Colonic mucosa (tissue), 4 donors: ENCODE results near the gene MICAL3. TPM values are rescaled to one million over a fixed set of nuclear protein-coding genes. Genes with fewer than 3 reads are reported as not detected.

Experiments
- DNase-seq: peaks from one replicate; pipeline ENCODE4 v3.0.0-alpha.2; 2020
- H3K27ac ChIP-seq: fragments of 200-600 bp; one replicate; pipeline ENCODE4 v1.8.0; 2021
- H3K27me3 ChIP-seq: fragments of 200-600 bp; one replicate; pipeline ENCODE4 v1.8.0; 2021
- H3K36me3 ChIP-seq: fragments of 200-600 bp; one replicate; pipeline ENCODE4 v1.8.0; 2021
- H3K4me1 ChIP-seq: fragments of 200-600 bp; one replicate; pipeline ENCODE4 v1.8.0; 2021; ENCODE audit warnings: mild to moderate bottlenecking
- H3K4me3 ChIP-seq: fragments of 200-600 bp; one replicate; pipeline ENCODE4 v1.8.0; 2021
- H3K9ac ChIP-seq, 2 donors: one replicate each; pipeline ENCODE4 v1.7.0; 2013; ENCODE audit warnings: control low read depth in 2 of 2, low read depth in 2 of 2, low read length in 2 of 2
- H3K9me3 ChIP-seq: fragments of 200-600 bp; one replicate; pipeline ENCODE4 v1.8.0; 2021
- intact Hi-C: fragments of 100-400 bp; cut with DNase I; formaldehyde crosslinking; loops from one replicate; pipeline ENCODE4 v1.14.1; 2022
- total RNA-seq, 2 donors: library from RNA; stranded (reverse); fragmentation: NEBNext Ultra II Directional in 1 of 2; extraction: Animal tissue kit (Norgen Biotek cat#: 25700) in 1 of 2; gene quantifications; one replicate each; pipeline ENCODE4 v1.2.1, GENCODE V29; 2021
- TF ChIP-seq, protein P1 (sequence below): fragments of 200-600 bp; IDR thresholded peaks from one replicate; pipeline ENCODE4 v1.8.0; 2022; ENCODE audit warnings: antibody characterized with exemption, mild to moderate bottlenecking
- donor health status: healthy.
- donor health status: DM: no; HTN: no; CAD: no.
- donor health status: DM: no; HTN: no; CAD: no.

Gene MICAL3
- total RNA-seq, 2 donors from 2014 or later = 72.5 to 84.5 TPM

GRCh38 chr22:17980015-17980590 is 44.3 kb downstream of the MICAL3 start:
- Histone ChIP-seq H3K9ac (no peak overlapping the region), H3K36me3 (no peaks in the 10 kb centered on the region), H3K9me3 (no peaks in the 10 kb centered on the region), H3K27ac (no peak overlapping the region), H3K27me3 (no peaks in the 10 kb centered on the region), H3K4me1 (peaks cover 11% of the 10 kb centered on the region), H3K4me3 (no peak overlapping the region)
- TF ChIP-seq, protein P1, sequence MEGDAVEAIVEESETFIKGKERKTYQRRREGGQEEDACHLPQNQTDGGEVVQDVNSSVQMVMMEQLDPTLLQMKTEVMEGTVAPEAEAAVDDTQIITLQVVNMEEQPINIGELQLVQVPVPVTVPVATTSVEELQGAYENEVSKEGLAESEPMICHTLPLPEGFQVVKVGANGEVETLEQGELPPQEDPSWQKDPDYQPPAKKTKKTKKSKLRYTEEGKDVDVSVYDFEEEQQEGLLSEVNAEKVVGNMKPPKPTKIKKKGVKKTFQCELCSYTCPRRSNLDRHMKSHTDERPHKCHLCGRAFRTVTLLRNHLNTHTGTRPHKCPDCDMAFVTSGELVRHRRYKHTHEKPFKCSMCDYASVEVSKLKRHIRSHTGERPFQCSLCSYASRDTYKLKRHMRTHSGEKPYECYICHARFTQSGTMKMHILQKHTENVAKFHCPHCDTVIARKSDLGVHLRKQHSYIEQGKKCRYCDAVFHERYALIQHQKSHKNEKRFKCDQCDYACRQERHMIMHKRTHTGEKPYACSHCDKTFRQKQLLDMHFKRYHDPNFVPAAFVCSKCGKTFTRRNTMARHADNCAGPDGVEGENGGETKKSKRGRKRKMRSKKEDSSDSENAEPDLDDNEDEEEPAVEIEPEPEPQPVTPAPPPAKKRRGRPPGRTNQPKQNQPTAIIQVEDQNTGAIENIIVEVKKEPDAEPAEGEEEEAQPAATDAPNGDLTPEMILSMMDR = no peak
- DNase-seq = no peak
- intact Hi-C loops = no loop called here

DNA sequence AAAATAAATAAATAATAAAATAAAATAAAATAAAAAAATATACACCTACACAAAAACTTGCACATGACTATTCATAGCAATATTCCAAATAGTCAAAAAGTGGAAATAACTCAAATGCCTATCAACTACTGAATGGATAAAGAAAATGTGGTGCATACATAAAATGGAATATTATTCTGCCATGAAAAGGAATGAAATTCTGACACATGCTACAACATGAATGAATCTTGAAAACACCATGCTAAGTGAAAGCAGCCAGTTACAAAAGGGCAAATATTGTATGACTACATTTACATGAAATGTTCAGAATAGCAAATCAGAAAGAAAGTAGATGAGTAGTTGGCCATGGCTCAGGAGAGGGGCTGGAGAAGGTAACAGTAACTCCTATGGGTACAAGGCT is 46.3 kb downstream of the MICAL3 start:
- H3K27me3 ChIP-seq = no peaks in the 10 kb centered on the region
- peaks cover 11% of the 10 kb centered on the region for H3K4me1 ChIP-seq
- no peak for DNase-seq
- H3K9ac ChIP-seq = no peak overlapping the region
- no peaks in the 10 kb centered on the region for H3K36me3 ChIP-seq
- intact Hi-C loops = no loop called here
- H3K27ac ChIP-seq = no peak overlapping the region
- no peaks in the 10 kb centered on the region for H3K9me3 ChIP-seq
- TF ChIP-seq, protein P1 = no peak
- H3K4me3 ChIP-seq = no peak overlapping the region

DNA sequence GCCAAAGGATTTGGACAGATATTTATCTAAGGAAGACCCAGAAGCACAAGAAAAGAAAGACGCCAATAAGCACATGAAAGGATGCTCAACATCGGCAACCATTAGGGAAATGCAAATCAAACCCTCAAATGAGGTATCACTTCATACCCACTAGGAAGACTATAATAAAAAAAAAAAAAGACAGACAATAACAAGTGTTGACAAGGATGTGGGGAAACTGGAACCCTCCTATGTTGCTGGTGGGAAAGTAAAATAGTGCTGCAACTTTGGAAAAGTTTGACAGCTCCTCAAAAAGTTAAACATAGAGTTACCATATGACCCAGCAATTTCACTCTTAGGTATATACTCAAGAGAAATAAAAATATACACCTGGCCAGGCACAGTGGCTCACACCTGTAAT is 47.0 kb downstream of the MICAL3 start:
- no peak overlapping the region for H3K4me3 ChIP-seq
- no peaks in the 10 kb centered on the region for H3K9me3 ChIP-seq
- no peak overlapping the region for H3K27ac ChIP-seq
- no peaks in the 10 kb centered on the region for H3K36me3 ChIP-seq
- no peak for DNase-seq
- no peak overlapping the region for H3K9ac ChIP-seq
- H3K4me1 ChIP-seq = peaks cover 11% of the 10 kb centered on the region
- TF ChIP-seq, protein P1 = no peak
- intact Hi-C loops = no loop called here
- H3K27me3 ChIP-seq = no peaks in the 10 kb centered on the region

- no peak for DNase-seq
- Histone ChIP-seq H3K9ac (no peak overlapping the region), H3K27me3 (no peaks in the 10 kb centered on the region), H3K27ac (no peak overlapping the region), H3K4me1 (peaks cover 3% of the 10 kb centered on the region), H3K9me3 (no peaks in the 10 kb centered on the region), H3K36me3 (no peaks in the 10 kb centered on the region), H3K4me3 (no peak overlapping the region)
- TF ChIP-seq, protein P1 = no peak
- intact Hi-C loops = no loop called here
Observed at GRCh38 chr22:17976121-17976520, 48.2 kb downstream of the MICAL3 start.

GRCh38 chr22:17974703-17975372 is 49.5 kb downstream of the MICAL3 start:
- H3K9me3 ChIP-seq = no peaks in the 10 kb centered on the region
- TF ChIP-seq, protein P1 = no peak
- no peaks in the 10 kb centered on the region for H3K4me1 ChIP-seq
- H3K4me3 ChIP-seq = no peak overlapping the region
- no peaks in the 10 kb centered on the region for H3K36me3 ChIP-seq
- no peak for DNase-seq
- intact Hi-C loops = no loop called here
- H3K9ac ChIP-seq = no peak overlapping the region
- no peaks in the 10 kb centered on the region for H3K27me3 ChIP-seq
- H3K27ac ChIP-seq = no peak overlapping the region
